T-helper 2 cell treated with Interferon-gamma antibody and Interleukin-4, amounts not matched to agents 5 μg/mL and 100 μg/mL, for 36 hours (primary cell): ENCODE measurements around the gene SYNE2.

Source experiments
- DNase-seq: peaks from one replicate; pipeline ENCODE4 v3.0.0; 2021; ENCODE audit warnings: low spot score
- H3K27ac Mint-ChIP-seq: one replicate; pipeline ENCODE4 v1.8.0; 2021; ENCODE audit warnings: mild to moderate bottlenecking, mixed read lengths
- H3K27me3 Mint-ChIP-seq: one replicate; pipeline ENCODE4 v1.8.0; 2021; ENCODE audit warnings: low read depth, mixed read lengths
- H3K36me3 Mint-ChIP-seq: one replicate; pipeline ENCODE4 v1.8.0; 2021; ENCODE audit warnings: low read depth, mixed read lengths
- H3K4me1 Mint-ChIP-seq: one replicate; pipeline ENCODE4 v1.8.0; 2021; ENCODE audit warnings: low read depth, mixed read lengths
- H3K4me3 Mint-ChIP-seq: one replicate; pipeline ENCODE4 v1.8.0; 2022; ENCODE audit warnings: mild to moderate bottlenecking, moderate library complexity, mixed read lengths
- H3K9me3 Mint-ChIP-seq: one replicate; pipeline ENCODE4 v1.8.0; 2021; ENCODE audit warnings: mixed read lengths

Gene SYNE2

DNA sequence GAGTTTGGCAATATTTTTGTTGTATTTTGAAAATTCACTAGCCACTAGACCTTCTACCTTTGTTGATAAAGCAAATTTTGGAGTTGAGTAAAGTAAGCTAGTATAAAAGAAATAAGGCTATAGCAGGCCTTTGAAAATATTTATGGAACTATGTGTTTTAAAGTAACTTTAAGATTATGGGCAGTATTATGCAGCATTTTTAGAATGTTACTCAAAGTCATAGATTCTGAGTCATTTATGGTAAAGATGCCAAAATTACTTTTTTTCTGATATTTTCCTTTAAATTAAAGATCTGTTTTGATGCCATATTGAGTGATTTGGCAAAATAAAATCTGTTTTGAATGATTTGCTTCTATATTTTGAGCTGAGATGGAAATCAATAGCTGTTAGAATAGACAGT is 57.2 kb downstream of the SYNE2 start:
- Mint-ChIP-seq H3K27ac (no peak overlapping the region), H3K4me3 (no peak overlapping the region), H3K27me3 (peaks cover 9% of the 10 kb centered on the region), H3K9me3 (peaks cover 4% of the 10 kb centered on the region), H3K36me3 (peaks cover 6% of the 10 kb centered on the region), H3K4me1 (peaks cover 19% of the 10 kb centered on the region)
- DNase-seq = no peak

DNA sequence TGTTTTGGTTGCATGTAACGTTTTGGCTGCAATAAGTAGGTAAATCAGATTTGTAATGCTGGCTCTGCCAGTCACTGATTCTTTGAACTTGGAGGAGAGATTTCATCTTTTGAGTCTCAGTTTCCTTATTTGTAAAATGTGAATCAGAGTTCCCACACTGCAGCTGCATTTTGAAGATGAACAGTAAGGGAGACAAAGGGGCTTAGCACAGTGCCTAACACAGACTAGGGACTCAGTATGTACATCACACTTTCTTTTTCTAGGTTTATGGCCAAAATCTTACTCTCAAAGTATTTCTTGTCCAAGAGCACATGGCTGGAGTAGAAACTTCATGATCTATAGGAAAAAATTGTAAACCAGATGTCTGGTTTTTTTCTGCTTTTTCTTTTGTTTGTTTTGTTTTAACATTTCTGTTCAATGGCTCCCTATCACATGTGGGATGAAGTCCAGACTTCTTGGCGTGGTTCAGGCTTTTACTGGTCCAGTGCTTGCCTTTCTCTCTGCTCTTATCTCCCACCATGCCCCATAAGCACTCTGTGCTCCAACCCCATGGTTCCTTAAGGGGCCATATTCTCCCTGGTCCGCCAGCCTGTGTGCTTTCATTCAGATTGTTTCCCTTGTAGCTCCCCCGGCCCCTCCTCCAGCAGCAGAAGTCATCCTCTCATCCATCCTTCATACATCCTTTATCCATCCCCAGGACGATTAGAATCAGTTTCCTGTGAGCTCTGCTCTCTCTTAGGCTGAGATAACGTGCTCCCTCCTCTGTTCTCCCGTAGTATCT is 58.0 kb downstream of the SYNE2 start:
- Mint-ChIP-seq H3K4me3 (no peak overlapping the region), H3K36me3 (peaks cover 6% of the 10 kb centered on the region), H3K27me3 (peaks cover 1% of the 10 kb centered on the region), H3K4me1 (peaks cover 18% of the 10 kb centered on the region), H3K9me3 (peaks cover under 1% of the 10 kb centered on the region), H3K27ac (no peak overlapping the region)
- no peak for DNase-seq

DNA sequence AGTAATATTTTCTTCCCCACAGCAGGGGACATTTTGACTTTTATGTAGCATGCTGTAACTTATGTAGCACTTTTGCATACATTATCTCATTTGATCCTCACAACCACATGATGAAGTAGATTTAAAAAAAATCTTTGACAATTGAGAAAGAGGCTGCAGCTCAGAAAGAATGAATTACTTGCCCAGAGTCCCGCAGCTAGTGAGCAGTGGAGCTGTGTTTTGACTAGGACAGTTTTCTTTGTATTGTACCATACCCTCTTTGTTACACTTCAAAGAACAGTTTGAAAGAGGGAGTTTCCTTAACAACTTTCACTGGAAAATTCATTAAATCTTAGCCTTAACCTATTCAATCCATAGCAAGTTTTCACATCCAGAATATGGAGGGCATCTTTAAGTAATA is 58.6 kb downstream of the SYNE2 start:
- Mint-ChIP-seq H3K27ac (no peak overlapping the region), H3K9me3 (no peaks in the 10 kb centered on the region), H3K4me1 (peaks cover 19% of the 10 kb centered on the region), H3K4me3 (no peak overlapping the region), H3K27me3 (no peaks in the 10 kb centered on the region), H3K36me3 (peaks cover 6% of the 10 kb centered on the region)
- no peak for DNase-seq

DNA sequence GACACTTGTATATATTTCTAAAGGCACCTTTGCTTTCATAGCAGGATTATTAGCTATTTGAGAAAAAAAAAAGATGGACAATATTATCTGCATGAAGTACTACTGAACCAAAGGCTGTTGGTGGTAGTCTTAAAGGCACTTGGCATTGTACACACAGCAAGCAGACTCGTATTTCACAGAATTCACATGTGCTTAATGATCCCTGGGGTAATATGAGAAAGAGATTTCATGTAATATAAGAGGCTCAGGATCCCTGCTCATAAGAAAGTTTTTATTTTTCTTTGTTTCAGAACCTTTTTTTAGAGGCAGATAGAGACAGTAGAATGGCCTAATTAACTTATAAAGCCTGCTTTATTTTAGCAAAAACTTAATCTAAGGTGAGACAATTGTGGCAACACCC is 59.5 kb downstream of the SYNE2 start:
- H3K4me1 Mint-ChIP-seq = peaks cover 19% of the 10 kb centered on the region
- DNase-seq = no peak
- H3K27ac Mint-ChIP-seq = no peak overlapping the region
- H3K4me3 Mint-ChIP-seq = no peak overlapping the region
- peaks cover 6% of the 10 kb centered on the region for H3K36me3 Mint-ChIP-seq
- no peaks in the 10 kb centered on the region for H3K9me3 Mint-ChIP-seq
- H3K27me3 Mint-ChIP-seq = no peaks in the 10 kb centered on the region

DNA sequence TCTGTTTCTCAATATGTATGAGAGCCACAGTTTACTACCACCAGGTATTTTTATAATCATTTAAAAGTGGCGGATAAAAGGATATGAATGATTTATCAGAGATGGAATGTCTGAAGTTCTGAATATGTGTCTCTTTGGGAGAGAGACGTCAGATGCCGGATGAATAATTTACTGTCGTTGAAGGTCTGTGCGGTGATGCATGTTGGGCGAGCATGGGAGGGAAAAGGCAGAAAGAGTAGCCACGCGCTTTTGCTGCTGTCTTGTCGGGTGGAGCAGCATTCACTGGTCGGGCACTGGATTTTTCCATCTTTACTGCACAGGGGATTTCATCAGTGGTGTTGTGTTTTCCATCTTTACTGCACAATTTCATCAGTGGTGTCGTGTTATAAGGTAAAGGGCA is 65.6 kb downstream of the SYNE2 start:
- H3K36me3 Mint-ChIP-seq = no peaks in the 10 kb centered on the region
- no peak for DNase-seq
- no peak overlapping the region for H3K27ac Mint-ChIP-seq
- H3K4me3 Mint-ChIP-seq = no peak overlapping the region
- no peaks in the 10 kb centered on the region for H3K27me3 Mint-ChIP-seq
- H3K4me1 Mint-ChIP-seq = peaks cover 4% of the 10 kb centered on the region
- no peaks in the 10 kb centered on the region for H3K9me3 Mint-ChIP-seq

DNA sequence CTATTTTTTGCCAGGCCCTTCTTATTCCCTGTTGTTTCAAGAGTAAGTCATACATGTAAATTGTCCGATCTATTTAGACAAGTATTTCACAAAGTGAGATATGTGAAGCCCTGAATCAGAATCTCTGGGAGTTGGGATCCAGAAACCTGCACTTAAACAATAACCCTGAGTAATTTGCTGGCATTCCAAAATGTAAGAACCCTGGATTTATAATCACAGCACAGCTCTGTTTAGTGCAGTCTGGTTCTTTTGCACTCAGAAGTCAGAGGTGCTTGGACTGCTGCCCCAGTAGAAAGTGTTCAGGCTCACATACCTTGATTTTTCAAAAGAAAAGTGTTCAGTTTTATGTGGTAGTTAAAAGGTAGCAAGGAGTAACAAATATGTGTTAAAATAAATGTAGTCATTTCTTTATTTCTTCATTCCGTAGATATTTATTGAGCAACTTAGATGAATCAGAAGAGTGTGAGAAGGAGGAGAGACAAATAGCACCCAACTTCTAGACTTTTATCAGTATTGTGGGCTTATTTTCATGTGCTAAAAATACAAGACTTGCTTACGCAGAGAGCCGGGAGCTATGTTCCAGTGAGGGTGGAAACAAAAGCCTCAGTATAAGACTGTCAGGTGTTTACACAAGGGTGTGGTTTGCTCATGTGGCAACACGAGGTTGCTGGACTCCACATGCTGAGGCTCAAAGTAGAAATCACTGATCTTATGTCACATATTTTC is 70.1 kb downstream of the SYNE2 start:
- no peak for DNase-seq
- Mint-ChIP-seq H3K27ac (no peak overlapping the region), H3K27me3 (no peaks in the 10 kb centered on the region), H3K4me3 (no peak overlapping the region), H3K36me3 (peaks cover 14% of the 10 kb centered on the region), H3K4me1 (peaks cover 3% of the 10 kb centered on the region), H3K9me3 (peaks cover 20% of the 10 kb centered on the region)

DNA sequence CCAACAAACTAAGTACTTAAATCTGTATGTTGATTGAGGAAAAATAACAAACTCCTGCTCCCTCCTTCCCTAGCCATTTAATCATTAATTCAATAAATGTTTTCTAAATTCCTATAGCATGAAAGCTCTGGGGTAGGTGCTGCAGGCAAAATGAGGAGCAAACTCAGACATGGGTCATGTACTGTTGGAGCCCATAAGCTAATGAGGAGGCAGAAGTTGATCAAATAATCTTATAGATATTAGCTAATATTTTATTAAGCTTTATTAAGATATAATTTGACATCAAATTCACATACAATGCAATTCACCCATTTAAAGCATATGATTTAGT is 70.6 kb downstream of the SYNE2 start:
- DNase-seq = no peak
- Mint-ChIP-seq H3K4me1 (peaks cover 6% of the 10 kb centered on the region), H3K36me3 (peaks cover 14% of the 10 kb centered on the region), H3K27ac (no peak overlapping the region), H3K27me3 (no peaks in the 10 kb centered on the region), H3K4me3 (no peak overlapping the region), H3K9me3 (peaks cover 20% of the 10 kb centered on the region)

DNA sequence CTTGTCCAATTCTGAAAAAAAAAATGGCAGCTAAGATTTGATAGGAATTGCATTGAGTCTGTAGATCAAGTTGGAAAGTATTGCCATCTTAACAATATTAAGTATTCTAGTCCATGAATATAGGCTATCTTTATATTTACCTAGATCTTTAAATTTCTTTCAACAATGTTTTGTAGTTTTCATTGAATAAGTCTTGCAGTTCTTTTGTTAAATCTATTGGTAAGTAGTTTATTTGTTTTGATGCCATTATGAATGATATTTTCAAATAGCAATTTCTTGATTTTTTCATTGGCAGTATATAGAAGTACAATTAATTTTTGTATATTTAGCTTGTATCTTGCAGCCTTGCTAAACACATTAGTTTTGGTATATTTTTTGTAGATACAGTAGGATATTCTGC is 71.6 kb downstream of the SYNE2 start:
- H3K9me3 Mint-ChIP-seq = peaks cover 20% of the 10 kb centered on the region
- DNase-seq = no peak
- no peaks in the 10 kb centered on the region for H3K27me3 Mint-ChIP-seq
- H3K4me1 Mint-ChIP-seq = peaks cover 6% of the 10 kb centered on the region
- H3K27ac Mint-ChIP-seq = no peak overlapping the region
- no peak overlapping the region for H3K4me3 Mint-ChIP-seq
- peaks cover 14% of the 10 kb centered on the region for H3K36me3 Mint-ChIP-seq

DNA sequence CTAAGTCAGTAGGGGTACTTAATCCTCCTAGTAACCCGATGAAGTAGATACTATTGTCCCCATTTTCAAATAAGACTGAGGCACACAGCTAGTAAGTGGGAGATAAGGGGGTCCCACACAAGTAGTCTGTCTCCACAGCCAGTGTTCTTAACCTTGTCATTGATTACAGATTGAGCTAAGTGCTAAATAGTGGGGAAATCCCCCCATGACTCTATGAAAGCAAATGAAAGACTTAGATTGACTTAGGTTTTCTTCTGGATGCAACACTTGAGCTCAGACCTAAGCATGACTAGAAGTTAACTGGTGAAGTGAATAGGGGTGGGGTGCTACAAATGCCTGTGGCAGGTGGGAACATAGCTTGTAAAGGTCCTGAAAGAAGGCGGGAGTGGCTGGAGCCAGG is 73.8 kb downstream of the SYNE2 start:
- peaks cover 6% of the 10 kb centered on the region for H3K4me1 Mint-ChIP-seq
- H3K4me3 Mint-ChIP-seq = no peak overlapping the region
- peaks cover 17% of the 10 kb centered on the region for H3K36me3 Mint-ChIP-seq

DNA sequence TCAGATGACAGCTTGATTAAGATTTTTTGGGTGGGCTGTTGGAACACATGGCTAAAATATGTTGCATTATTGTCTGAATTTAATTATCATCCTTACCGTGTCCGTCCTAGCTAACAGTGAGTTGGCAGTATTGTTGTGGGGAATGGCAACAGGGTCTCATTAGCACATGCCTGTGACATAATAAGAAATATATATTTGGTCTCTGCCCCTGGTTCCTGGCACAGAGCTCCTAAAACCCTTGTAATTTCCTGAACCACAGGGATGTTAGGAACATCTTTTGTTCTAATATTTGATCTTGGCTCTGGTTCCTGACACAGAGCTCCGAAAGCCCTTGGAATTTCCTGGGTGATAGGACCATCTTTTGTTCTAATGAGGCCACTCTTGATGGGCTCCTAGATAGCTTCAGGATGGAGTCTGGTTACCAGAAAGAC is 76.0 kb downstream of the SYNE2 start:
- Mint-ChIP-seq H3K36me3 (peaks cover 17% of the 10 kb centered on the region), H3K27me3 (no peaks in the 10 kb centered on the region), H3K27ac (no peak overlapping the region), H3K4me1 (peaks cover 15% of the 10 kb centered on the region), H3K9me3 (peaks cover 20% of the 10 kb centered on the region), H3K4me3 (no peak overlapping the region)
- no peak for DNase-seq

More for the DNA sequence above, 73.8 kb downstream of the SYNE2 start:
- Mint-ChIP-seq H3K9me3 (peaks cover 20% of the 10 kb centered on the region), H3K27me3 (no peaks in the 10 kb centered on the region), H3K27ac (no peak overlapping the region)
- no peak for DNase-seq

DNA sequence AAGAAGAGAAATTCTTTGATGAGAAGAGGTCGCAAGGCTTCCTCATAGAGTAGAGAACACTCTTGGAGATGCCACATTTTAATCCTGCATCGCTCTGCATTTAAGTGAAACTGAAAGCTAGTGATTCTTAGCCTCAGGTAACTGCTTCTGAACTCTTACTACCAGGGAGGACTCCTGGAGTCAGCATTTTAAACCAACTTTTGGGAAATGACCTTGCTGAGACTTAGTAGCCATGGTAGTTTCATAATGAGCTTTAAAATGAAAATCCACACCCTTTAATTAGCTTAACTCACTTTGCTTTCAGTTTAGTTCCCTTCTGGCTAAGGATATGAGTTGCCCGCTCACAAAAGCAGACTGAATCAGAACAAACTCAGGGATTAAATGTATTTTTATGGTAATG is 80.3 kb downstream of the SYNE2 start:
- peak overlapping the region; percentile 3 for H3K27ac Mint-ChIP-seq
- peaks cover 4% of the 10 kb centered on the region for H3K36me3 Mint-ChIP-seq
- H3K4me3 Mint-ChIP-seq = peak overlapping the region; percentile 10
- H3K9me3 Mint-ChIP-seq = no peaks in the 10 kb centered on the region
- peaks cover 15% of the 10 kb centered on the region for H3K4me1 Mint-ChIP-seq
- H3K27me3 Mint-ChIP-seq = no peaks in the 10 kb centered on the region
- no peak for DNase-seq

DNA sequence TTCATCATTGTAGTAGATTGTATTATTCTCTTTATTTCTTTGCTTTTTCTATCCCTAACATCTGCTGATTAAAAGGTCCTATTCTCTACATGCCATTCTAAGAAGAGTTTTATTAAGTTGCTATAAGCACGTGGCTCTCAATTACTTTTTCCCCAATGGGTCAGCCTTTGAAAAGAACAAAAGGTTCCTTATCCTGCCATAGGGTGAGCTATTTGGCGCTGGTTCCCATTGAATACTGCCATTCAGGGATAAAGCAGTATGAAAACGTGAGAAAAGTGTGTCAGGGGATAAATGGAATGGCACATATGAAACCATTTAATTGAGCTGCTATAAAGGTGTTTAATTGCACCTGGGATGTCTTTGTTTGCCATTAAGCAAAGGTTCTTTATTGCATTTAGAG is 80.9 kb downstream of the SYNE2 start:
- no peak overlapping the region for H3K27ac Mint-ChIP-seq
- no peaks in the 10 kb centered on the region for H3K9me3 Mint-ChIP-seq
- peaks cover 14% of the 10 kb centered on the region for H3K4me1 Mint-ChIP-seq
- no peak for DNase-seq
- no peak overlapping the region for H3K4me3 Mint-ChIP-seq
- H3K36me3 Mint-ChIP-seq = peaks cover 4% of the 10 kb centered on the region
- H3K27me3 Mint-ChIP-seq = no peaks in the 10 kb centered on the region

DNA sequence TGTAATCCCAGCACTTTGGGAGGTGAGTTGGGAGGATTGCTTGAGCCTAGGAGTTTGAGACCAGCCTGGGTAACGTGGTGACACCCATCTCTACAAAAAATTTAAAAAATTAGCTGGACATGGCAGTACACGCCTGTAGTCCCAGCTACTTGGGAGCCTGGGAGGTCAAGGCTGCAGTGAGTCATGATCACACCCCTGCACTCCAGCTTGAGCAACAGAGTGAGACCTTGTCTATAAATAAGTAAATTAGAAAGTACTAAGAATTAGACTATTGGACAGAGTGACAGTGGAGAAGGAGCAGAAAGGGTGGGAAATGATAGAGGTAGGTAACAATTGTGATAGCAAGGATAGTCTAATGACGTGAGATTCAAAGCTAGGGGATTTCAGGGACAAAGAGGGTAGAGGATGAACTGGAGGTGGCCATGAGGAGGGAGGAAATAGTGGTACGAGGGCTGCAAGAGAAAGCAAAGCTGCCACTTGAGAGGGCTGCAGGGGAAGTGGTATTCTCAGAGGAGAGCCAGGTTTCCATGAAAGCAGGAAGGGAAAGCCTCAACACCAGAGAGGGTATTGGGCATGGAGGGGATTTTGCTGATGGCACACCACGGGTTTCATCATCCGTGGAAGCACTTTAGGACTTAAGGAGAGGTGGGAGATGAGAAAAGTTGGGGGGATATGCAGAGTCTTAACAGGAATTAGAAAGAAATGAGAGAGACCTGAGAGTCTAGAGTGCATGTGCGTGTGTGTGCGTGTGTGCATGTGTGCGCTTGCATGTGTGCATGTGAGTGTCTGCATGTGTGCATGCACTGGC is 85.6 kb downstream of the SYNE2 start:
- H3K27me3 Mint-ChIP-seq = no peaks in the 10 kb centered on the region
- DNase-seq = no peak
- H3K4me3 Mint-ChIP-seq = no peak overlapping the region
- H3K9me3 Mint-ChIP-seq = no peaks in the 10 kb centered on the region
- peaks cover 26% of the 10 kb centered on the region for H3K4me1 Mint-ChIP-seq
- peaks cover 19% of the 10 kb centered on the region for H3K36me3 Mint-ChIP-seq
- no peak overlapping the region for H3K27ac Mint-ChIP-seq

DNA sequence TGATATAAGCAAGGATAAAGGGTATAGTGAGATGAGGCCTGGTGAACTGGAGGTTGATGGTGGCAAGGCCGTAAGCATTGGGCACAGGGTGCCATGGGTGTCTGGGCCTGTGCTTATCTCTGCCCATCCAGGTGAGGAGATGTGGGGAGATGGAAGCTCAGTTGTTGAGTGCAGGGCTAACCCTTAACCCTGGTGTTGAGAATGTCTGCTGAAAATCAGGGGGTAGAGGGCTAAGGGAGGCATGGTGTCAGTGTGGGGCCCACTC is 86.1 kb downstream of the SYNE2 start:
- H3K4me3 Mint-ChIP-seq = no peak overlapping the region
- H3K27ac Mint-ChIP-seq = no peak overlapping the region
- no peaks in the 10 kb centered on the region for H3K27me3 Mint-ChIP-seq
- DNase-seq = no peak
- peaks cover 19% of the 10 kb centered on the region for H3K36me3 Mint-ChIP-seq
- H3K4me1 Mint-ChIP-seq = peaks cover 24% of the 10 kb centered on the region
- H3K9me3 Mint-ChIP-seq = no peaks in the 10 kb centered on the region
